ENCODE measurements around the gene IL17RB.

Gene IL17RB

DNA sequence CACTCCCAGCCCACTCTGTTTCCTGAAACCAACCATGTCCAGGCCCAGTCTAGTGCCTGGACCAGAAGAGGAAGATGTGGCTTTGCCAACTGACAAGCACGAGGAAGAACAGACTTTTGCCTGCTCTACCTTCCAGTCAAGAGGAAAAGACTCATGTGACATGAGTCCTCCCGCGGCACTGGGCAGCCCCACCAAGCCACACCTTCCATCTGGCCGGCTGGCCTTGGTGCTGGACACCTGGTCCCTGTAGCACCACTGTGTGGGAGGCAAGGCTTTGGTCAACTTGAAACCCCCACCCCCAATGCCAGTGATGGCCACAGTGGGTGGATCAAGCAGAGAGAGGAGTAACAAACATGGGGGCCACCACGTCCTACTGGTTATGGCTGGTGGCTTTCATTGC, 12.7 kb upstream of the IL17RB start:
- no peak for DNase-seq

DNA sequence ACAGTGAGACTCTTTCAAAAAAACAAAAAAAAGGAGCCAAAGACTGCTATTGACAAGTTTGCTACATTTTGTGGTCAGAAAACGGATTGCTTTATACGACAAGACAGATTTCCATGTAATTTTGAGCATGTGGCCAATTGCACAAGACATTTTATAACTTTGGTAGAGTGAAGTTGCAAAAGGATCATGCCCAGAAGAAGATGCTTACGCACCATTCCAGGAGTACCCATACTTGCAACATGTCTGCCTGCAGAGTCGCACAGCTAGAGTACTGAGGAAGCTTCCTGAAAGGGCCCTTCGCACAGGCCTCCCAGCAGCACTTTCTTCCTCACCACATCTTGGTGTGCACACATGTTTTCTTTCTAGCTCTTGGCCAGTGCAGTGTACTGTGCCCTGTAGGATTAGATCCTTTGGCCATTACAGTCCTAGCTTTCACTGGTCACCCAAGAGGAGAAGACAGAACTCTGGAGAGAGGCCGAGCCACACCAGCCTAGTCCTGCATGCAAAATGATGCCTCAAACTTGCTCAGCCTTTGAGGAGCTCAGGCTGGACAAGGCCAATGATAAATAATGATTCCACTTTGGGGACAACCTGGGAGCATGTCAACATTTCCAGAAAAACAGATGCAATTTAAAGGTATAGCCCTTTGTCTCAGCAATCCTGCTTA, 11.8 kb upstream of the IL17RB start:
- DNase-seq = no peak

DNA sequence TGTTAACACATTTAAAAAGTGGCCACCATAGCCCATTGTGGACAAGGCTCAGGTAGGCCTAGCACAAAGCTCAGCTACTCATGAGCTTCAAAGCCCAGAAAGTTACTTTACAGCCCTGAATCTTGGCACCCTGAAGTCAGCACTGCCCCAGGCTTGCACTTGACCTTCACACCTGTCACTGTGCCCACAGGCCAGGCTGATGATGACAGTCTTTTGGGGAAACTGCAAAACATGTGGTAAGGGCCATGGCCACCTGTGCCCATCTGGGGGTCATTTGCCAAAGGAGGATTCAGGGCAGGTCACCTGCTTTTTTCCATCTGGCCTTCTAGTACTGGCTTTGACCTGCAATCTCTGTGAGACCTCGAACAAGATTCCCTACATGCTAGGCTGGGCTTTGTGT, 11.1 kb upstream of the IL17RB start:
- no peak for DNase-seq

DNA sequence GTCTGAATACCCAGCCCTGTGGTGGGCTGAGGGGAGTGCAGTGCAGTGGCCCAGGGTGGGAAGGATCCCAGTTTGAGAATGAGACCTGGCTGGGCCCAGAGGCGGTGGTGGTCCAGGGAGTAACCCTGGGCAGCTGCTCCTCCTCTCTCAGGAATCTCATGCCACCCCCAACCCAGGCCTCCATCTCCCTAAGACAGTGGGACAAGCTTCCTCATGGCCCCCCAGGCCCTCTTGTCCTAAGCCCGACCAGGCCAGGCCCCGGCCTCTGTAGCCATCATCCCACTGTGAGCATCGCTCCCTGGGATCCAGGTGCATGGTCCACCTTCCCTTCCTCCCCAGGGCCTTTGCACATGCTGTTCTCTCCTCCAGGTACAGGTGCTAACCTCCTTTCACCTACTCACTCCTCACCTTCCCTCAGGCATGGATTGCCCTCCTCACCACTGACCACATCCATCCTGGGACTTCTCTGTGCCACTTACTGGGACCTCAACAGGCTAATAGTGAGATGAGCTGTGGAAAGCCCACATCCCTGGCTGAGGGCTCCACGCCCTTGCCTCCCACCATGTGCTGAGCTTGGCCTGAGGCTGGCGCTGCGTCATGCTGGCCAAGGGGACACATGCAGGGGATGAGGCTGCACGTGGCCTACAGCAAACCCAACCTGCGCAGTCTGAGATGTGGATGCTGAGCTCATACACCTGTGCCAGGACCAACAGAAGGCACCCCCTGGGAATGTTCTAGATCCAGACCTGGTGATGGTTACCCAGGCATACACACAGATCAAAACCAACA, 10.1 kb upstream of the IL17RB start:
- DNase-seq = no peak

DNA sequence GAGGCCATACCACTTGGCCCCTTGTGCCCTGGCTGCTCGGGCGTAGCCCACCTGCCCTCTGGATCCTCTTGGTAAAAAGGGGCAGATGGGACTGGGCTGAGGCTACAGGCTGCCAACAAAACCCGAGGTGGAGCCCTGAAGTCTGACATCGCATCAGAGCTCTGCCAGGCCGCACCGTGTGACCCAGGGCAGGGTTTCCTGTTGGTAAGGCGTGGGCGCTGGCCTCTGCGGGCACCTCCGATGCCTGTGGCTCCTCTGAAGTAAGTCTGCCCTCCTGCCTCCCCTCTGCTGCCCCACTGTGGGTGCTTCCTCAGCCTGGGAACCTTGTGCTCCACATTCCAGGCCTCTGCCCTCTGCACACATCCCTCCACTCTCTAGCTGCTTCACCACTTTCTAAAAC, 9.0 kb upstream of the IL17RB start:
- no peak for DNase-seq

DNA sequence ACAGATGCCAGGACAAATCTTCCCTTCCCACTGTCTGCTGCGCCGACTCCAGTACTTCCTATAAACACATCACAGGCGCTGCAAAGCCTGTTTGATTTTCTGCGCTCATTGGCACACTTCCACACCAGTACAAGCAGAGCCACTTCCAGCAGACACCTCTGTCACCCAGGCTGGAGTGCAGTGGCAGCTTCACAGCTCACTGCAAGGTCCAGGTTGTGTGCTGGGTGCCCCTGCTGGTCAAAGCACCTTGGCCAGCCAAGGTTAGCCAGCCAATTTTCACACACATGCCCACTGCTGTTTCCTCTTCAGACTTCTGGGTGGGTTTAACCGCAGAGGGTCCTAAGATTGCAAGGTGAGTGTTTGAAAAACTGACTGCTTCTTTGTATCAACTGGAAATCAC, 5.1 kb upstream of the IL17RB start:
- DNase-seq = no peak

DNA sequence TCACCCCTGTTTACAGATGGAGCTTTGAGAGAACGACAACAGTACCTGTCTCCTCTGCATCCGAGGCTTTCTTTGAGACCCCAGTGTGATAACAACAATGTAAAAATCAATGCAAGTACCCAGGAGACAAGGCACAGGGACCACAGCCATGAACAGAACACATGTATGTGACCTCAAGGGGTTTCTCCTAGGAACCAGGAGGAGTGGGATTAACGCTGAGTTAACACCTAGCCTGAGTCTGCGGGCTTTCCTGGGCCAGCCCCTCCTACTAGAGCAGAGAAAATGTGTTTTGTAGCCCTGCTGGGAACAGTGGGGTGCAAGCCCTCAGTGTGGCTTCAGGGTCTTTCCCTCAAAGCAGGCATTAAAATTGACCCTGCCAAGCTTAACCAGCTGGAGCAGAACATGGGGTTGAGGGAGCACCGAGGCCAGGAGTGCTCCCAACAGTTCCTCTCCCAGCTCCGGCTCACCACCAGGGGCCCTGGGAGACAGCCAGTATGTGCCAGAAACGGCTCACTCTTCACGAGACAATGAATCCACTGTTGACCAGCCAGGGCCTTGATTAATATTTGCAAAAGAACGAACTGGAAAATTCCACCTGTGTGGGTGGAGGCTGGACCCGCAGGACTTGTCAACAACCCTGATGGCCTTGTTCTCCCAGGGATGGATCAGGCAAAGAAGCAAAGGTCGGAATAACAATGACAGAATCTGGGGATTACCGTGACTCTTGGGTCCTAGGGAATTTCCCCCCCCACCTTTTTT, 3.8 kb upstream of the IL17RB start:
- no peak for DNase-seq

DNA sequence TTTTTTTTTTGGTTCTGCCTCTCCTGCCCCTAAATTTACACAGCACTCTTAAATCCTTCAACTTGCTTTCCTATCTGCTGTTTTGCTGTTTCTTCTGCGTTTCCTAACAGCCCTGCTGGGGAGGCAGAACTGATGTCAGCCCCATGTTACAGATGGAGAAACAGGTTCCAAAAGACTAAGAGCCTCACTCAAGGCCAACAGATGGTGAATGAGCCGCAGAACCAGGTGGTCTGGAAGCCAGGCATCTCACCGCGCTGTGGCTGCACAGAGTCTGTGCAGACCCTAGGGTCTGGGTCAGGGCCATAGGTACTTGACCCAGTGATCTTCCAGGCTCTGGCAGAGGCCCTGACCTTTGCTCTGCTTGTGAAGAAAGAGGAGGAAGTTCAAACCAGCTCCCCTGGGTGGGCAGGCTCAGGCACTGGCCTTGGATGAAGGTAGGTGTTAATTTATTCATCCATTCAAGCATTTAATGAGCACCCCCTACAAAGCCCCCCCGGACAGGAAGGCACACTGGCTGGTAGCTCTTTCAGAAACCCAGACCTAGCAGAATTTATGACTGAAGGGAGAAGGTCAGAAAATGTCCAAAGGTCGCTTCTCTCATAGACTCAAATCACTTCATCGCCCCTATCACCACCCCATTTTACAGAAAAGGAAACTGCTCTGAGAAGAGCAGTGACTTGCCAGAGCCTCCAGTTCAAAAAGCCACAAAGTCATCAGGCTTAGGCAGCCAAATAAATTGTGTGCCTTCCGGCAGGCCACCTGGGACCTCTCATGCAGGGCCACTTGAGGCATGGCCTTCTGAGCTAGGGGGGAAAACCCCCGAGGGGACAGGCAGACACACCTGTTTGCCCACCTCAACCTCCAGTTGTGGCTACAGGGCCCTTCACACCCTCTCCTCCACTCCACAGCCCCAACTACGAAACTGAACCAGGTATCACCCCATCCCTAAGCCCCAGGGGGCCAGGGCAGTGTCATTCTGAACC, 2.9 kb upstream of the IL17RB start:
- no peak for DNase-seq

DNA sequence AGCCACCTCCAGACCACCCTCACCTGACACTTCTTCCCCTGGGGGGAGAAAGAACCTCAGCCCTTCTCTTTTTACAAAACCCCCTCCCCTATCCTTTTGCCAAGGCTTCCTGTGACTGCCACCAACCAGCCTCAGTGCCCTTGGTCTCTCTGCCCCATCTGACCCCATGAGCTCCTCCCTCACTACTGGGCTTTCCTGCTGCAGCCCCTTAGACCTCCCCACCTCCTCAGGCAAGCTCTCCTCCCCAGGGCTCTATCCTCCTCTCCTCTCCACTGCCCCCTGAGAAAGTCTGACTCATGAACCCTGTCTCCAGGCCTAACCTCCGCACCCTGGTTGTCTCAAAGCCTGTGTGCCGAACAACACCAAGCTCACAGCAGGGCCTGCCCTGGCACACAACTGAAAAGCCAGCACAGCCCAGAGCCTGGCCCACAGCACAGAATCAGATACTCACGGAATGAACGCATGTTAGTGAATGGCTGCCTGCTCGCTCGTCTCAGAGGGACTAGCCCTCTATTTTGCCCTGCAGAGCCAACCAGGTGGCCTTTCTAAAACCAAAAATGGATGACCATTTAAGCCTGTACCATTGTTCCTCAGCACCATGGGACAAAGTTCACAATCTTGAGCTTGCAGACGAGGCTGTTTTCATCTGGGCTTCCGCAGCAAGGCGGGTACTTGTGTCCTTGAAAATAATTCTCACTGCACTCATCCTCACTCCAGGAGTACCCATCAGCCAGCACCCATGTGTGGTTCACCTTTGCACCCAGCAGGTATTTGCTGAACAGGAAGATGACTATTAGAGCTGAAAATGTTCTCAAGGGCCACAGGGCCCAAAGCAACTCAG, 1.9 kb upstream of the IL17RB start:
- DNase-seq = no peak

DNA sequence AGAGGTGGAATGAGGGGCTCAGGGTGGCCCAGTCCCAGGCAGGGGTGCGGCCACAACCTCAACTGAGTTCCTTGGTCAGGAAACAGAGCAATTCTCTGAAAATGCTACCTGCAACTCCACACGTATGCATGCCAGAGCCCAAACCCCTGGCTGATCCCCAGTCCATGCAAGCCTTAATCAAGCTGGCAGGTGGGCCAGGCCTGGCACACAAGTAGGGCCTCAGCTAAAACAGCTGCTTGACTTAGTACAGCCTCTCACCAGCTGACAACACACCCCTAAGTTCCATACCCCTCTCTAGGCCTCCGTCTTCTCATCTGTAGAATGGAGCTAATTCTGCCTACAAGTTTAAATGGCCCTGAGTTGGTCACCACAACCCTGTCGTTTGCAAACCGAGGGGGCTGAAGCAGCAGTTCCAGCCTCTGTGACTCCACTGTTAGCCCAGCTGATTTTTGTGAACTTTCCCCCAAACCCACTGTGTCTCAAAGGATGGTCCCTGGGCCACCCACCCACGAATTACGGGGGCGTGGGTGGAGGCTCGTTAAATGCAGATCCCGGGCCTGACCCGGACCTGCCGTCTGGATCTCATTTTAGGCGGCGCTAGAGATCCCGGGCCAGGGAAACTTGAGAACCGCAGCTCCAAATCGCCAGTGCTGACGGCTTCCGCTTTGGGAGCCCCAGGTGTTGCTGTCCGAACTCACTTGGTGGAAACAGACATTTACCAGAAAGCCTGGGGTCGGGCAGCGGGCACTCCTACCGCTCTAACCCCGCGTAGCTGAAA, 1.1 kb upstream of the IL17RB start:
- DNase-seq = no peak

DNA sequence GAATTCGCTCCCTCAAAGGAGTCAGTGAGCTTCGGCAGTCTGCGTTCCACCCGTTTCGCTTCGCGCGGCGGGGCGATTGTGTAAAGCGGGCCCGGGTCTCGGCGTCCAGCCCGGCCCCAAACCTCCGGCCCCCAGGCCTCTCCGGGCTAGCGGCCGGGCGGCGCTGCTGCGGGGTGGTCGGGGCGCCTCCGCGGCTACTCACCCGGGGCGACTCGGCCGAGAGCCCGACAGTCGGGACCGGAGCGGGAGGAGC, 561 bp upstream of the IL17RB start:
- DNase-seq = no peak

DNA sequence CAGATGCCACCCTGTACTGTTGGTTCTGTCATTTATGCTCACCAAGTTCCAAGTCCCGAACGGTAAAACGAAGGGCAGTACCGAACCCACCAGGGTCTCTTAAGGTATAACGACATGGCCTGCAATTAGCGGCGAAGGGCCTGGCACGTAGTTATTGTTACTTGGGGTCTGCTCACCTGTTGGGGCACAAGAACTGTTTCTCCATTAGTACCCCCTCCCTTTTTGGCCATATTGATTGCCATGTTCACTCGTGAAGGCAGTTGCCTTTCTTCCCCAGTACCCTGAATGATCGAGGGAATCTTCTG, 435 bp downstream of the IL17RB start:
- no peak for DNase-seq

DNA sequence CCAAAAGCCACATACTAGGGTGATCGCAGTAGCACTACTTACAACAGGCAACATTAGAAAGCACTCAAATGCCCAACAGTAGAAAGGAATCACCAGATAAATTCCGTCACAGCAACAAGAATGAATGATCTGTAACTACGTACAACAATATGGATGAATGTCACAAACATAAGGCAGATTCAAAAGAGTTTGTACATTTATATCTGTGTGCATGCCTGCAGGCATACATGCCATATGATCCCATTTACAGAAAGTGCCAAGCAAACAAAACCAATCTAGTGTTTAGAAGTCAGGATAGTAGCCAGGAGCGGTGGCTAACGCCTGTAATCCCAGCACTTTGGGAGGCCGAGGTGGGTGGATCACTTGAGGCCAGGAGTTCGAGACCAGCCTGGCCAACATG, 3.5 kb downstream of the IL17RB start:
- DNase-seq = no peak

DNA sequence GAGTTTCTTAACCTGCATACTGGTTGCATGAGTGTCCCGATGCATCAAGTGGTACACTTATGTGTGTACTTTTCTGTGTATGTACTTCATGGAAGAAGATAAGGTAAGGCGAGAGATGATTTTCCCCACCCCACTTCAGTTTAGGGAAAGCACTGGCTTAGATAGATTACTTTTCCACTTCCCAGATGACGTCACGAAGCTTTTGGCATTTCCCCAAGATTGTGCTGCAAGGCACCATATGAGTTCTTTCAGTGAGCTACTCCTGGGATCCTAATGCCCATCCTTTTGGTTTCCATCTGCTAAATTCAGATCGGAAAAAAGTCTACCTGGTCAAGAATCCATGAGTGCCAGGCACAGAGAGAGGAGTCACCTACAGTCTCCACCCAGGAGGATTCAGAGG, 4.5 kb downstream of the IL17RB start:
- no peak for DNase-seq

DNA sequence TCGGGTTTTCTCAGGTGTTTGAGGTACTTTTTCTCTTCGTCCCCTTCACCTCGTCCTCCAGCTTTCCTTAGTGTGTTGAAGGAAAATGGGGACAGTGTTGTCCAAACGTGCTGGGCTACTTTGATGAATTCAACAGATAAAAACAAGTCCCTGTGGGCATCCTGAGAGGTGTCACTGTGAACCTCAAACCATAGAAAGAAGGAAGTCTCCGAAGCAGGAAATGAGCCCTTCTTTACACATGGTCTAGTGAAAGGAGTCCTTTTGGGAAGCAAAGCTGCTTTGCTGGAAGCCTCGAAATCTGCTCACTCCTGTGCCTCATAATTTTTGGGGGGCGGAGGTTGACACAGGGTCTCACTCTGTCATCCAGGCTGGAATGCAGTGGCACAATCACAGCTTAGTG, 10.6 kb downstream of the IL17RB start:
- DNase-seq = no peak

DNA sequence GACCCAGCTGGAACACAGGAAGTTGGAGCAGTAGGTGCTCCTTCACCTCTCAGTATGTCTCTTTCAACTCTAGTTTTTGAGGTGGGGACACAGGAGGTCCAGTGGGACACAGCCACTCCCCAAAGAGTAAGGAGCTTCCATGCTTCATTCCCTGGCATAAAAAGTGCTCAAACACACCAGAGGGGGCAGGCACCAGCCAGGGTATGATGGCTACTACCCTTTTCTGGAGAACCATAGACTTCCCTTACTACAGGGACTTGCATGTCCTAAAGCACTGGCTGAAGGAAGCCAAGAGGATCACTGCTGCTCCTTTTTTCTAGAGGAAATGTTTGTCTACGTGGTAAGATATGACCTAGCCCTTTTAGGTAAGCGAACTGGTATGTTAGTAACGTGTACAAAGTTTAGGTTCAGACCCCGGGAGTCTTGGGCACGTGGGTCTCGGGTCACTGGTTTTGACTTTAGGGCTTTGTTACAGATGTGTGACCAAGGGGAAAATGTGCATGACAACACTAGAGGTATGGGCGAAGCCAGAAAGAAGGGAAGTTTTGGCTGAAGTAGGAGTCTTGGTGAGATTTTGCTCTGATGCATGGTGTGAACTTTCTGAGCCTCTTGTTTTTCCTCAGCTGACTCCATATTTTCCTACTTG, 11.9 kb downstream of the IL17RB start:
- DNase-seq = no peak

DNA sequence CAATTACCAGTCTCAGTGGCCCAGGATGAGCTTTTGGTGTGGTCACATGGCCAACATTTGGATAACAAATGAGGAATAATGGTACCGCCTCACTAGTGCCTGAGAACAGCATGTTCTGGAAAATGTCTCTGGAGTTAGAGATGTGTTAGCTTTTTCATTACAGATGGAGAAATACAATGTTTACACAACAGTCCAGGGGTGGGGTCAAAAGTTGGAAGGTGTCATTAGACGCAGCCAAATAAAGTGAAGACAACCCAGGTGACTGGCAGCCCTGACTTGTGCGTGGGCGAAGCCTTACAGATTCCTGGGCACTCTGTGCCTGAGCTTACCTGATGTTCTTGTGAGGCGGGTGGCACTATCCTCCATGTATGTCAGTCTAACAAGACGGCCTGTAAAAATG, 12.8 kb downstream of the IL17RB start:
- no peak for DNase-seq

DNA sequence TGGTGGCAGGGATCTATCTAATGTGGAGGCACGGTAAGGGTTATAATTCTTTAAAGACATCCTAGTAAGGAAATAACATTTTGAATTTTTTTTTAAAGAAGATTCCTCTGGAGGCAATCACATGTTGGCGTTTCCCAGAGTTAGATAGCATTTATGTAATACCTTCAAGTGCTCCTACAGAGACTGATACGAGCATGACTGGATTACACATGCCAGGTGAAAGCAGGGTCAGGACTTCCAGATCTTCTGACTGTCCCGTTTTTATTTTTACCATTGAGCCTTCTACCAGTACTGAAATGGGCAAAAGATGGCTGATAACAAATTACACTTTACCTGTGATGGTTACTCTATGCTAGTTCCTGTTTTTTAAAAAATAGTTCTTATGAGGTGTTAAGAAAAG, 13.8 kb downstream of the IL17RB start:
- DNase-seq = no peak

DNA sequence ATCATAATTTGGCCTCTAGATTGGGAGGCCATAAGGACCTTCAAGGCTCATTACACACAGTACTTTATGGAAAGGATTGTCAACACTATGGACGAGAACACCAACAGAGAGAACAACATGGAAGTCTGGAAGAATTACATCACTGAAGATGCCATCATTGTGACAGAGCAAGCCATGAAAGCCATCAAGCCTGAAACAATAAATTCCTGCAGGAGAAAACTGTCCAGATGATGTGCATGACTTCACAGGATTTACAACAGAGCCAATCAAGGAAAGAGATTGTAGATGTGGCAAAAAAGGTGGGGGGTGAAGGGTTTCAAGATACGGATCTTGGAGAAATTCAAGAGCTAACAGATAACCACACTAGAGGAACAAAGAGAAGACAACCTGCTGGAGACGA, 15.9 kb downstream of the IL17RB start:
- no peak for DNase-seq

DNA sequence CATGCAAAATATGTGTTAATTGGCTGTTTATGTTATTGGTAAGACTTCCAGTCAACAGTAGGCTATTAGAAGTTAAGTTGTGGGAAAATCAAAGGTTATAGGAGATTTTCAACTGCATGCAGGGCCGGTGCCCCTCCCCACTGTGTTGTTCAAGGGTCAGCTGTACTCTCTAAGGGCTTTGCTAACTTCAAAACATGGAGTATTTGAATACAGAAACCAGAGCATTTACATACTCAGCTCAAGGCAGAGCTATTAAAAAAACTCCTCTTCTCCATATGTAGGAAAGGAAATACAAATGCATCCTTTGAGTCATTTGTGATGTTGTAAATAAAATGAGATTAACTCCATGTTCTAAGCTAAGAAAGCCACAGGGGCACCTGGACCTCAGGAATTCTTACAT, 16.8 kb downstream of the IL17RB start:
- no peak for DNase-seq
